SU-DHL-6 (cell line): Measurements from ENCODE around the gene NAPG.

ENCODE experiments used
- CTCF ChIP-seq: fragments of 200-600 bp; sonication (generic); IDR thresholded peaks from one replicate; pipeline ENCODE4 v1.5.1; 2017; ENCODE audit warnings: antibody characterized with exemption, mild to moderate bottlenecking, low read length, moderate library complexity; ENCODE audit not compliant: insufficient read depth, poor library complexity, severe bottlenecking
- EZH2phosphoT487 ChIP-seq: fragments of 200-600 bp; sonication (generic), shearing (Covaris generic); conservative IDR thresholded peaks from 2 replicates; pipeline ENCODE4 v1.6.1; 2018; ENCODE audit warnings: mild to moderate bottlenecking, antibody characterized with exemption, low read length, moderate library complexity, mixed read lengths

- TF ChIP-seq CTCF: no peak
- TF ChIP-seq EZH2phosphoT487: no peak
These were observed 25.8 kb upstream of the NAPG start for GRCh38 chr18:10500038-10500437.
